ENCODE results near the gene PRDM7.
"Not testable (repeated sequence)": the region's sequence is repeated elsewhere in the genome, so short reads cannot be mapped to it uniquely, and the experiment has no call there.

Gene PRDM7

GRCh38 chr16:90018652-90019542 is 58.2 kb downstream of the PRDM7 start, which contains the start of gene DBNDD1:
TSS of gene DBNDD1 (minus strand) at chr16:90019456. CDS start at chr16:90019341, 115 bp downstream.
- TF ChIP-seq ZNF274 (IDR thresholded peaks at IDR 0.05; ENCODE audit: low read depth, low read length) = no peak
- H3K4me3 ChIP-seq (ENCODE audit: low read length) = peak within 1 kb of the TSS; percentile 61

- peak overlapping the region; percentile 61 for H3K4me3 ChIP-seq (ENCODE audit: low read length)
- TF ChIP-seq ZNF274 (IDR thresholded peaks at IDR 0.05; ENCODE audit: low read depth, low read length) = no peak
Observed at GRCh38 chr16:90018297-90018651, 58.9 kb downstream of the PRDM7 start.

GRCh38 chr16:90016339-90016950 is 60.7 kb downstream of the PRDM7 start:
- no peak for TF ChIP-seq ZNF274 (IDR thresholded peaks at IDR 0.05; ENCODE audit: low read depth, low read length)
- no peak overlapping the region for H3K4me3 ChIP-seq (ENCODE audit: low read length)

GRCh38 chr16:90015586-90016338 is 61.4 kb downstream of the PRDM7 start:
- H3K4me3 ChIP-seq (ENCODE audit: low read length) = no peak overlapping the region
- TF ChIP-seq ZNF274 (IDR thresholded peaks at IDR 0.05; ENCODE audit: low read depth, low read length) = no peak

- TF ChIP-seq ZNF274 (IDR thresholded peaks at IDR 0.05; ENCODE audit: low read depth, low read length) = no peak
- no peak overlapping the region for H3K4me3 ChIP-seq (ENCODE audit: low read length)
Observed at GRCh38 chr16:90012991-90013745, 64.0 kb downstream of the PRDM7 start.

GRCh38 chr16:90011908-90012501 is 65.1 kb downstream of the PRDM7 start:
- H3K4me3 ChIP-seq (ENCODE audit: low read length) = no peak overlapping the region
- no peak for TF ChIP-seq ZNF274 (IDR thresholded peaks at IDR 0.05; ENCODE audit: low read depth, low read length)

- H3K4me3 ChIP-seq (ENCODE audit: low read length) = no peak overlapping the region
- TF ChIP-seq ZNF274 (IDR thresholded peaks at IDR 0.05; ENCODE audit: low read depth, low read length) = no peak
Observed at GRCh38 chr16:90011508-90011819, 65.7 kb downstream of the PRDM7 start.

- no peak overlapping the region for H3K4me3 ChIP-seq (ENCODE audit: low read length)
- no peak for TF ChIP-seq ZNF274 (IDR thresholded peaks at IDR 0.05; ENCODE audit: low read depth, low read length)
Observed at GRCh38 chr16:90010676-90011507, 66.2 kb downstream of the PRDM7 start.

GRCh38 chr16:90009172-90009899 is 67.8 kb downstream of the PRDM7 start:
- TF ChIP-seq ZNF274 (IDR thresholded peaks at IDR 0.05; ENCODE audit: low read depth, low read length) = no peak
- no peak overlapping the region; the same call in 1 of the 2 replicates for H3K4me3 ChIP-seq (ENCODE audit: low read length)

- H3K4me3 ChIP-seq (ENCODE audit: low read length) = no peak overlapping the region; the same call in 1 of the 2 replicates
- no peak for TF ChIP-seq ZNF274 (IDR thresholded peaks at IDR 0.05; ENCODE audit: low read depth, low read length)
Observed at GRCh38 chr16:90008708-90009145, 68.4 kb downstream of the PRDM7 start.

GRCh38 chr16:90007635-90008234 is 69.4 kb downstream of the PRDM7 start:
- not testable (repeated sequence) for H3K4me3 ChIP-seq (ENCODE audit: low read length)

GRCh38 chr16:90007015-90007414 is 70.1 kb downstream of the PRDM7 start:
- no peak for TF ChIP-seq ZNF274 (IDR thresholded peaks at IDR 0.05; ENCODE audit: low read depth, low read length)
- no peak overlapping the region for H3K4me3 ChIP-seq (ENCODE audit: low read length)
